GM18870 (cell line): Measurements from ENCODE around the gene PGF.
"Not testable (repeated sequence)": the region's sequence is repeated elsewhere in the genome, so short reads cannot be mapped to it uniquely, and the experiment has no call there.

Source experiments
- ATAC-seq: cut with Tn5 transposase; IDR thresholded peaks from one replicate; pipeline ENCODE4 v1.9.1; 2021; ENCODE audit warnings: moderate library complexity; ENCODE audit not compliant: unreplicated experiment

The PGF gene

DNA sequence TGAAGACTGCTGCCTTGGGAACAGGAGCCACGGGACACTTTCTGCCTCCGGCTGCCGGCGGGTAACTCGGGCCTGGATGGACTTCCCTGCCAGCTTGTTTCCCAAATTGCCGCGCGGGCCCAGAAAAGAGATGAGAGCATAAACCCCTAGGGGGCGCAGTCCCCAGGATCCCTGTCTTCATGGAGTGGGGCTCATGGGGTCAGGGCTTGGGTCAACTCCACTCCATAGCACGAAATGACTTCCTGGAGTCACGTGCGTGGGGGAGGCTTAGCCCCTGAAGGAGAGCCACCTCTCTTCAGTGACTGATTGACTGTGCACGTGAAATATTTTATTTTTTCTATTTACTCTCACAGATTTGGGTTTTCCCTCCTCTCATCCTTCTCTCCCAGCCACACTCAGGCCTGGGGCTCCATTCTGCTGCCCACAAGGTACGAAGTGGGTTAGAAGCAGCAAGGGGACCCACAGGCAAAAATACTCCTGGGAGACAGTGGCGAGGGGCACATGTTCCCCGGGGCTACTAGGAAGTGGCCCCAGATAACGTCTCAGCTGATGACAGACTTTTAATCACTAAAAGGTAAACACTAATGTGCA is 10.0 kb downstream of the PGF start:
- no peak for ATAC-seq

DNA sequence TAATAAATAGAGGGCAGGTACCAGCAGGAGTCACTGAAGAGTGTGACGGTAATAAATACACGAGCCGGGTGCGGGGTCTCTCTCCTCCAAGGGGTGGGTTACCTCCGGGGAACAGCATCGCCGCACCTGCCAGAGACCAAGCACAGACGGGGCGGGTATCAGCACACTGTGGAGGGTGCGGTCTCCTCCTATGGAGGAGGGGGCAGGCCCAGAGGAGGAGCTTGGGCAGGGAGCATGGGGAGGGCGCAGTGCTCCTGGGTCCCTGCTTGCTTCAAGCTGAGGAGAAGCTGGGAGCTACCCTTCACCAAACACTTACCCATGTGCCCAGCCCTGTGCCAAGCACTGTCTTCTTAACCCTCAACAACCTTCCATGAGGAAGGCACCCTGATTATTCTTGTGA is 12.8 kb downstream of the PGF start:
- no peak for ATAC-seq

DNA sequence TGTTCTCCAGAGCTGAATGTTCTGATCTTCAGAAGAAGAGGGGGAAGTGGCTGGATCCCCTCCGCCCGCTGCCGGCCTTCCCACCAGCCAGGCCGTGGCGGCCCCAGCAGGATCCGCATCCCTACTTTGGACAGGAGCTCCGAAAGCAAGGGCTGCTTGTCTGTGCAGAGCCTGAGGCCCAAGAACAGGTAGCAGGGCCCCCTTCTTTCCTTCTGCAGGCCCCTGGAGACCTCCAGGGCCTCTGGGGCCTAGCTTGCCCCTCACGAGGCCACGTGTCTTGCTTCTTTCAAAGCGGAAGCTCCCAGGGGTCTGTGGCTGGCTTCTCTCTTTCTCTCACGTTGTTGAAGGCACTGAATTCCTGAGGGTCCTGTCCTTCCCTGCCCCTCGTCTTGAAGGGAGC is 13.2 kb downstream of the PGF start:
- no peak for ATAC-seq

DNA sequence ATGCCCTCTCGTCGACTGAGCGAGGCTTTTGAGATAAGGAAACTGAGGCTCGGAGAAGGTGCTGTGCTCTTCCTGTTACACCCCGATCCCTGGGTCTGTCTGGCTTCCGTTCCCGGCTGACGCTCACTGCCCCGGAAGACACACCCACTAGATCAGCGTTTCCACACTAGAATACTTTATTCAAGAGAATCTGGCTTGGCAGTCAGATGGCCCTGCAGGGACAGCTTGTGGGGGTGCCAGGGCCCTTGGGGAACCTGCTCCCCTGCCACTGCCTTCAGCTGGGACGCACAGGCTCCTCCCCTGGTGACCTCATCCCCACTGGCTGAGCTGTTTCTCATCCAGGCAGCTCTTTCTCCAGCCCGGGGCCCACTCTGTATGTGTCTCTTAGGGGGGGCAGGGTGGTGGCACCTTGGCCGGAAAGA is 13.7 kb downstream of the PGF start:
- no peak for ATAC-seq

DNA sequence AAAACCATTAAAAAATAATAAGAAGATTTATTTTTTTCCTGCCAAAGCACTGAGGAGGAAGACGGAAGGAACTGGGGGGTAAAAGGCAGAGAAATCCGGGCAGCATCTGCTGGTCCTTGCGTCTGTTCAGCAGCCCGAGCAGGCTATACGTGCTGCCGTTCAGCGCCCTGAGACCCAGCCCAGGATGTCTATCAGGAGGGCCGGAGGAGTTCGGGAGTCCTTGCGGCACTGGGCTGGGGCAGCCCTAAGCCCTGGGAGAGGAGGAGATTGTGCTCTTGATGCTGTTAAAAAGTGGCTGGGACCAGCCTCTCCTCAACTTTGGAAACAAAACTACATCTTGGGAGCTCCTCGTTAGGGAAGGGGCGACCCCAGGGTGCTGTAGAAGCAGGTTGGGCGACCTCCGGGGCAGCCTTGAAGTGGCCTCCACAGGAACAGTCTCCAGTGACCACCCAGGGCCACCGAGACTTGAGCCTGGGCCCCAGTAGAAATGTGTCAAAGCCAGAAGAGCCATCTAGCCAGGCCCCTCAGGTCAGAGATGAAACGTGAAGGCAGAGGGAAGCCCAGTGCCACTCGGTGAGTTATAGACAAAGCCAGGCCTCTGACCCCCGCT is 14.3 kb downstream of the PGF start:
- no peak for ATAC-seq

DNA sequence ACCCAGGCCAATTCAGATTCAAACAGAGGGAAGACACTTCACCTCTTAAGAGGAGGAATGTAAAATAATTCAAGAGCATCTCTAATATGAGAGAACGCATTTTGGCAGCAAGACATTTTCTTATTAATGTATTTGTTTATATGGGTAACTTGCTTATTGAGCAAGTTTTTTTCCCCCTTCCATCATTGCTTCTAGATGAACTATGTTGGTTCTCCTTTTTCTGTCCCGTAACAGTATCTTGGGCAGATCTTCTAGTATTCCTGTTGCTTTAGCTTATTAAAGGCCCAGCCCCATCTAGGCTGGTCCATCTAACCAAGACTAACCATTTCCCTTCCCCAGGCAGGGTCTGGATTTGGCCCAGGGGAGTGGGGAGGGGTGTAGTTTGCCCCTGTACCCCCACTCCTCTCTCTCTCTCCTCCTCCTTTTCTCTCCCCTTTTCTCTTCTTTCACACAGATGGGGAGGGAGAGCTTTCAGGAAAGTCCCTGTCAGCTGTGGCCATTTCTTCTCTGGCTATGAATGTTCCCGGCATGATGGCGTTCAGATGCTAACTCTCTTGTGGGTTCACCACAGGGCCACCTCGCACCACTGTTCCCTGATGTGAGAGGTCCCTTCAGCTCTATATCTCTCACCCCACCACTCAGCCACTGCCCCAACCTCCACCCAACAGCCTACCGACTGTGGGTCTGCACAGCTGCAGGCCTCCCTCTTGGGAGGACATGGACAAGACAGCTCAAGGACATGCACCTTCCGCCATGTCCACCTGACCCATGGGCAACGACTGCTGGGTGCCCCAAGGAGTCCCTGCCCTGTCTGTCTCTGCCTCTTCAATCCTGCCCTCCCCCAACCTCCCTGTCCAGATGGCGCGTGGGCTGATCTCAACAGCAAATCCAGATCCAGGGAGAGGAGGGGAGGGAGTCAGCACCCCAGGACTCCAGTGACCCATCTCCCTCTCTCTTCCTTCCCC is 16.6 kb downstream of the PGF start:
- ATAC-seq: no peak

DNA sequence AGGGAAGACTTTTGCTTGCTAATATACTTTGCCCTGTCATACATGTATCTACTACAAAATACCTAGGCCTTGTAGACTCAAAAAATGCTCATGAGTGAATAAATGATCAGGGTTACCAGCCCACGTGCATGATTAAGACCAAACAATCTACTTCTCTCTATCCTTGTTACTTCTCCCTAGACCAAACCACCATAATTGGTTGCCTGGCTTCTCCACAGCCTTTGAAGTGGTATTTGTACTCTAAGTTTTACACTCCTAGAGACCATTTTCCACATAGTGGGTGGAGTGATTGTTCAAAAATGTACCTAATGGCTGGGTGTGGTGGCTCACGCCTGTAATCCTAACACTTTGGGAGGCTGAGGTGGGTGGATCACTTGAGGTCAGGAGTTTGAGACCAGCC is 18.2 kb downstream of the PGF start:
- no peak for ATAC-seq

DNA sequence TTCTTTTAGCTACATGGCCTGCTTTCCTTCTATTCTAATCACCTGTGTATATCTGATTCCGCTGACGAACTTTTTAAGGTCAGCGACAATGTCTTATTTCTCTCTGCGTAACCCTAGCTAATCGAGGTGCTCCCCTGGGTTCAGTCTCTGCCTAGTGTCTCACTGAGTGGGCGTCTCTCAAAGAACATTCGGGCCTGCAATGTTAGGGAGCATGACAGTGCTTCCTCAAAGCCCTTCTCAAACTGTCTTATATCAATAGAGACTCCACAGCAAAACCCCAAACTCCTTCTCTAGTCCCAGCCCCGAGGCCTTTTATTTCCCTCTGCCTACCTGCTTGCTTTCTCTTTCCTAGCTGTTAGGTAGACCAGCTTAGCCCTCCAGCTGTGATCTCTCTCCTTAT is 18.7 kb downstream of the PGF start:
- ATAC-seq: no peak

DNA sequence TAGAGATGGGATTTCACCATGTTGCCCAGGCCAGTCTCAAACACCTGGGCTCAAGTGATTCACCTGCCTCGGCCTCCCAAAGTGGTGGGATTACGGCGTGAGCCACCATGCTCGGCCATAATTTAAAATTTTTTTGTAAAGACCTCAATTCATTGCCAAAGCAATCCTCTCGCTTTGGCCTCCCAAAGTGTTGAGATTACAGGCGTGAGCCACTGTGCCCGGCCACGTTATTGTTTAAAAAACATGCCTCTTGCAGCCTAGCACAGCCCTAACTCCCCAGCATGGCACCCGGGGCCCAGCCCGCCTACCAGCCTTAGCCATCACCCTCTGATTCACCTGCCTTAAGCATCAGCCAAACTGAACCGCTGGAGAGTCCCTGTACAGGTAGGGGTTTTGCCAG is 19.2 kb downstream of the PGF start:
- no peak for ATAC-seq

DNA sequence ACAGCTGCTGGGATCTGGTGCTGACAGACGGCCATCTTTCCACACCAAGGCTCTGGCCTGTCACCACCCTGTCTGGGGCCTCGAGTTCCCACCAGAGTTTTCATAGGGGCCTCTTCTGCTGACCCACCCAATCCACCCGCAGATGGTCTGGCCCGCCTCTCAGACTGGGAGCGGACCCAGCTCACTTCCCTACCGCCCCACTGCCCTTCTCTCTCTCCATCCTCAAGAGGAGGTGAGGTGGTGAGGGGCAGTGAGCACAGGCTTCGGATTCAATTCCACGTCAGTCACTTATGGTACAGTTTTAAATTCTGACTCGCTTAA is 20.1 kb downstream of the PGF start:
- no peak for ATAC-seq

DNA sequence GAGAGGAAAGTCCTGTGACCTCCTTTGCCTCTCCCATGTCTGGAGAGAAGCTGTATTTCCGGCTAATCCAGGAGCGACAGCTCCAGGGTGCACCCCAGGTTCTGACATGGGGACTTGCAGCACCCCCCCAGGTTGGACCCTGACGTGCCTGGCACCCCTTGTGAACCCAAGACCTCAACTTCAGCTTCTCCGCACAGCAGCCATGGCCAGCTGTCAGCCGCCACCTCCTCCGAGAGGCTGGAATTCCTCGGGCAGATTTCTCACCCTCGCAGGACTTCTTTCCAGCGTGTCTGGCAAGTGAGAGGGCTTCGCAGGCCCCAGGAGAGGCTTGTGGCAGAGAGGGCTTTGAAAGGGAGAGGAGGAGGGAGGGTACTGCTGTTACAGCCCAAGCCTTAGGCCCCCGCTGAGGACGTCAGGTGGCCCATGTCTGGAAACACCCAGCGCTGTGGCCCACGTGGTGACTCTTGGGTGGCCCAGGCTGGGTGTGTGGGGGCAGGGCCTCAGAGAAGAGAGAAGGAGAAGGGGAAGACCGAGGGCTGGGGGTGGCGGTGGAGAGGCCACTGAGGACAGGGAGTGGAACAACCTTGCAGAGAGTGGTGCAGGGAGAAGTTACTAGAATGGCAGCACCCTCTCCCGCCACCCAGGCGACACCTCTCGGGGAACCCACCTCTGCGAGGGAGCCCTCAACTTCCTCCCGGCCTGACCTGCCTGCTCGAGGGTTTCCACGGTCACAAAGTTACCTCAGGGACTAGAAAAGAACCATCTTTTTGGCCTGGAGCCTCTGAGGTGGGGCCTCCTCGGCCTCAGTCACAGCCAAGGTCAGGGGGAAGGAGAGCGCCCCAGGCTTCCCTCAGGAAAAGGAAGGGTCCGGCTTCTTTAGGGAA is 20.7 kb downstream of the PGF start:
- ATAC-seq: no peak

DNA sequence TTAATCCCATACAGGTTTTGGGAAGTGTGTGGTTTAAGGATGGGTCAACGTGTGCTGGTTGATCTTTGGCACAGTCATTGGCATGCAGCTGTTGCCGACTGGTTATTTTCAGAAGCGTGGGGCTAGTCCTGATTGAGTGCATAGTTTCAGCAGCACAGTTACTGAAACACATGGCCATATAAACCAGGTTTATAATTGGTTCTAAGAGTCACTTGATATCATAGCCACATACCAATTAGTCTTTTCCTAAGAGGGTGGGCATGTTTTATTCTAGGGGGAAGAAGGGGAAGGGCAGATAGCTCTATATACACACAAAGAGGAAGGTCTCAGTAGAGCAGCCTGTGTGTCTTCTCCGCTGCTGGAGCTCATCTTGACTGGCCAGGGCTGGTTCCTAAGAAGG is 21.4 kb downstream of the PGF start:
- no peak for ATAC-seq

DNA sequence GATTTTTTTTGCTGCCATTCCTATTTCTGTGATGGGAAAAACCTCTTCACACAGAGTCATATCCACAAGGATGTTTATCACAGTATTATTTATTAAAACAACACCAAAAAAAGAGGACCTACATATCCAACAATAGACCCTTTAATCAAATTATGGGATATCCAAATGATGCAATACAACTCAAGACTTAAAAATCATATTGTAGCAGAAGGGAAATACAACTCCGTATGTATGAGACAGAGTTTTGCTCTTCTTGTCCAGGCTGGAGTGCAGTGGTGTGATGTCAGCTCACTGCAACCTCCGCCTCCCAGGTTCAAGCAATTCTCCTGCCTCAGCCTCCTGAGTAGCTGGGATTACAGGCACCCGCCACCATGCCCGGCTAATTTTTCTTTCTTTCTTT is 22.5 kb downstream of the PGF start:
- not testable (repeated sequence) for ATAC-seq

DNA sequence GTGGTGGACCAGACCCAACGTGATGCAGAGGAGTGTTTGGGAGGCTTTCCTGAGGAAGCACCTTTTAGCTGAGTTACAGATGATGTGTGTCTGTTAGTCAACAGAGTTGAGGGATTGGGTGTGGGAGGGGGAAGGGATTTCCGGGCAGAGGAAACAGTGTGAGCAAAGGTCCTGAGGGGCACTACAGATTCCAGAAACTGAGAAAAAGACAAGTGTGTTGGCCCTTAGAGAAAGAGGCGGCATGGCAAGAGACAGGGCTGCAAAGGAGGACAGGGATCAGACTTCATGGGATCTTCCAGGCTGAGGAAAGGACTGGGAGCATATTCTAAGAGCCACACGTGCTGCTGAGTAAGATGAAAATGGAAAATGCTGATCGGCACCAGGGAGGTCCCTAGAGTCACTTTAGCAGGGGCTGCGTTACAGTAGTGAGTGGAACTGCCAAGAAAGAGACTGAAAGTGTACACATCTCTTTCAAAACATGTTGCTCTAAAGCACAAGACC is 22.9 kb downstream of the PGF start:
- no peak for ATAC-seq

DNA sequence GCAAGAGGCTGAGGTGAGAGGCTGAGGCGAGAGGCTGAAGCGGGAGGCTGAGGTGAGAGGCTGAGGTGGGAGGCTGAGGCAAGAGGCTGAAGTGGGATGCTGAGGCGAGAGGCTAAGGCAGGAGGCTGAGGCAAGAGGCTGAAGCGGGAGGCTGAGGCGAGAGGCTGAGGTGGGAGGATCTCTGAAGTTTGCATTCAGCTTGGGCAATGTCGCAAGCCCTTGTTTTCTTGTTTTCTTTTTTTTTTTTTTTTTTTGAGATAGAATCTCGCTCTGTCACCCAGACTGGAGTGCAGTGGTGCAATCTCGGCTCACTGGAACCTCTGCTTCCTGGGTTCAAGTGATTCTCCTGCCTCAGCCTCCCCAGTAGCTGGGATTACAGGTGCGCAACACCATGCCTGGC is 23.7 kb downstream of the PGF start:
- not testable (repeated sequence) for ATAC-seq

DNA sequence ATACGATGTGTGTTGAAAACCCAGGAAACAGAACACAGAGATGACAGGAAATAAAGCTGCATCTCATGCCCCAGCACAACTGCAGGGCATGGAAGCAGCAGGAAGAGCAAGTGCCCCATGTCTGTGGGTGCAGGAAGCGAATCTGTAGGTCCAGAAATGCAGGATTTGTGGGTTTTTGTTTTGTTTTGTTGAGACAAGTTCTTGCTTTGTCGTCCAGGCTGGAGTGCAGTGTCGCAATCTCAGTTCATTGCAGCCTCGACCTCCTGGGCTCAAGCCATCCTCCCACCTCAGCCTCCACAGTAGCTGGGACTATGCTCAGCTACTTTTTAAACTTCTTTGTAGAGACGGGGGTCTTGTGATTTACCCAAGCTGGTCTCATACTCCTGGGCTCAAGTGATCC is 26.2 kb downstream of the PGF start:
- no peak for ATAC-seq

DNA sequence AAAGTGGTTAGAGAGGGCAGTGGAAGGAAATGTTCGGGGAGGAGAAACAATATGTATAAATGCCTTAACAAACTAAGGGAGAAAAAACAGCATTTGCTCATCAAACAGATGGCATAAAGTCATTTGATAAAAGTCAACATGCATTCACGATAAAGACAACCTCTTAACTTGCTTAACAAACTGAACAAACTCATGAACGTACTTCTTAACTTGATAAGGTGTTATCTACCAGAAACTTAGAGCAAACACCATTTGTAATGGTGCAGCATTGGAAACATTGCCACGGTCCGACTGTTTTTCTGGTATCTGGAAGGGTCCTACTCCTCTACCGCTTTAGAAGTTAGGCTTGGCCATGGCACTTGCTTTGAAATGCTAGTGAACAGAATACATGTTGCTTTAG is 28.2 kb downstream of the PGF start:
- no peak for ATAC-seq

DNA sequence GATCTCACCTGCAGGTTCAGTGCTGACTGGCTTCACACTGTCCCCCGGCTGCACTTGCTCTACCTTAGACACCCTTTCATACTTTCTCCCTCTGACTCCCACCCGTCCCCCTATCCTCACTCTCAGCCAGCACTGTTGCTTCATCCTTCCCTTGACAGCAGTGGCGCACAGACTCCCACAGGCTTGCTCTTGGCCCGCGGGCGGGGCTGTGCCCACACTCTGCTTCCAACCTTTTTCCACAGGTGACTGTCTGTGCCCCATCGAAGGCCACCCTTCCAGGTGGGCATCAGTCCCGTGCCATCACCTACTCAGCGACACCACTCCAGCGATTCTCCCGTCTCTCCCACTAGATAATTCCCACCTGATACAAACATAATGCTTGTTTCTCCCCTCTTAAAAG is 31.3 kb downstream of the PGF start:
- no peak for ATAC-seq

DNA sequence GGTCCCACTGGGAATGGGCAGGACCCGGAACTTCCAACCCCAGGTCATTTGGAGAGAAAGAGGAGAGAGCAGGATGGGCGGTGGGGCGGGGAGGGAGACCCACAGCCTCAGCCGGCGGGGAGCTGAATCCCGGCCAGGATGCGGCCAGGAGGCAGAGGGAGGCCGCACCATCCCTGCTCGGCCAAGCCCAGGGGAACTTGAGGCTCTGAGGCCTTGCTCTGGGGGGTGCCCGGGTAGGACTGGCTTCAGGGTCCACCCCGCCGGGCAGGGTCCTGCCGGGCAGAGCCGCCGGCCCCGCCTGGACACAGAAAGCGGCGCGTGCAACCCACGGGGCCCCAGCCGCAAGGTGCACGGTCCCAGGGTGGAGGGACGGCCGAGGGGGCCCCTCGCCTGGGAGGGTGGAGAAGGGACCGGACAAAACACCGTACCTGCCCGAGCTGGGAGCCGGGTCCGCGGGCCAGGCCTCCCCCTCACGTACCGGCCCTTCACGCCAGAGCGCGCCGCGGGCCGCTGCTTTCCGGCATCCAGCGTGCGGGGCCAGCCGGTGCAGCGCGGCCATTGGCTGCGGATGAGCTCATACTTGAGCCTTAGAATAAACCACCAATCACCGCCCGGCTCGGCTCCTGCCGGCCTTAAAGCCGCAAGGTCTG is 32.5 kb downstream of the PGF start, which contains the start of gene RPS6KL1:
TSS of gene RPS6KL1 (minus strand) at position 509 of the 650 bp plus-strand sequence. CDS start 1,719 bp downstream, outside the sequence.
- ATAC-seq: no peak

DNA sequence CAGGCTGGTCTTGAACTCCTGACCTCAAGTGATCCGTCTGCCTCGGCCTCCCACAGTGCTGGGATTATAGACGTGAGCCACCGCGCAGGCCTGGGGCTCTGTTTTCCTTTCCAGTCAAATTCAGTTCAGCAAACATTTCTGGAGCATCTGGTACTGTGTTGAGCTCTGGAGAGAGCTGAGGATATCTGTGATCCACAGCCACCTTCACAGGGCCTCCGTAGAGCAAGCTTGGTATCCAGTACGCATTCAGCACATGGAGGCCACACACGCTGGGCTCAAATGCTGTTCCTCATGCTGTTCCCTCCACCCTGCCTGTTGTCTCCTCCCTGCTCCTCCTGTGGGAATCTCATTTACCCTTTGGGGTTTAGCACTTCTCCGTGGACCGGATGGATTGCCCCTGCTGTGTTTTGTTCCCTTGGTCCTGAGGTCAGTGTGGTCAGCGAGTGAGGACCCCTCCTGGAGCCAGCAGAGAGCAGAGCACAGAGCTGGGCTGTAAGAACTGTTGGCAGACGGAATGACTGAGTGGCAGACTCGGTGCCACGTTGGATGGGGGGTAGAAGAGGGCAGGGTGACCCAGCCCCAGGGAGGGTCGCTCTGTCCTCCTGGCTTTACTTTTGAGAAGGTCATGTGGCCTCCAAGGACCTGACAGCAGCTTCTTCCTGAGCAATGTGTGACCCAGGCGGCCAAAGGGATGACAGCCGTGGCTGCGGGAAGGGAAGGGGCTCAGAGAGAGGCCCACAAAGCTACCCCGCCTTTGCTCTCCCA is 33.2 kb downstream of the PGF start:
- no peak for ATAC-seq
